ENCODE results near the gene KLHL8.

DNA sequence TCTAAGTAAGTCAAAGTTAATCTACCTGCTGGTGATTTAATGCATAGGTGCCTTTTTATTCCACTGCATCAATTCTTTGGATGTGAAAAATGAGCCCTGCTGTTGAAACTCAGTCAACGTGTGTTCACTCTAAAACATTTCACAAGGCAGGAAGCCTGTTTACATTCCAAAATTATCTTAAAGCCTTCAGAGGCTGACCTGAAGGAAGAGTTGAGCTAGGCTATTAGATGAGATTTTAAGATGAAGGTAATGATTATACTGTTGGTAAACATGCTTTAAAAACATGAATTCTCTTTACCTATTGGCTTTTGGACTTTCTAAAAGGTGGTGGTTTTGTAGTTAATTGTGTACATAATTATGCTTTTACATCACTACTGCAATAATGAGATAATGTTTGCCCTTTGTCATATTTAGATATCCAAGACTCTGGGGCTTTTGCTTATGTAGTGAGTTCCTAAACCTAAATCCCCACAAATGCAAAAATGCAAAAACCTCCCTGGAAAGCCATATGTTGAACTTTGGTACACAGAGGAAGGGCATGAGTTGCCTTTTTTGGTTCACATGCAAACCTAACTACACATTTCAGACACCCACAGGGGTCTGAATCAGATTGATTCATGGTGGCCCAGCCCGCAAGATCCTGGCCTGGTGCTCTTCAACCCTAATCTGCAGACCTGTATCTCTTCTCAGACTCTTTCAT lies 92.3 kb downstream of the KLHL8 start:
- TF ChIP-seq CTCF (IDR thresholded peaks at IDR 0.05 in 2 of 3, conservative IDR thresholded peaks at IDR 0.05 in 1 of 3; ENCODE audit: borderline replicate concordance in 1 of 3, insufficient read depth in 1 of 3, low read depth in 2 of 3, low read length in 2 of 3) (no peak), CBX3 (IDR thresholded peaks at IDR 0.05; ENCODE audit: low read depth) (no peak), EZH2phosphoT487 (IDR thresholded peaks at IDR 0.05; ENCODE audit: borderline replicate concordance) (no peak), POLR2A (IDR thresholded peaks at IDR 0.05; ENCODE audit: borderline replicate concordance, extremely low read depth, insufficient read depth, insufficient read length) (no peak), EZH2 (IDR thresholded peaks at IDR 0.05) (no peak), POLR2AphosphoS5 (IDR thresholded peaks at IDR 0.05; ENCODE audit: low read depth, low read length) (no peak), SP1 (IDR thresholded peaks at IDR 0.05; ENCODE audit: low read depth) (no peak)
- TF ChIP-seq, protein P1, sequence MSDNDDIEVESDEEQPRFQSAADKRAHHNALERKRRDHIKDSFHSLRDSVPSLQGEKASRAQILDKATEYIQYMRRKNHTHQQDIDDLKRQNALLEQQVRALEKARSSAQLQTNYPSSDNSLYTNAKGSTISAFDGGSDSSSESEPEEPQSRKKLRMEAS (IDR thresholded peaks at IDR 0.05), result no peak

All from HCT116 (cell line).